ENCODE data around the gene CRACR2A.

CRACR2A gene

GRCh38 chr12:3681595-3682061, 71.3 kb downstream of the CRACR2A start:
- no peak for DNase-seq (ENCODE audit: low spot score)
- TF ChIP-seq, protein P1, sequence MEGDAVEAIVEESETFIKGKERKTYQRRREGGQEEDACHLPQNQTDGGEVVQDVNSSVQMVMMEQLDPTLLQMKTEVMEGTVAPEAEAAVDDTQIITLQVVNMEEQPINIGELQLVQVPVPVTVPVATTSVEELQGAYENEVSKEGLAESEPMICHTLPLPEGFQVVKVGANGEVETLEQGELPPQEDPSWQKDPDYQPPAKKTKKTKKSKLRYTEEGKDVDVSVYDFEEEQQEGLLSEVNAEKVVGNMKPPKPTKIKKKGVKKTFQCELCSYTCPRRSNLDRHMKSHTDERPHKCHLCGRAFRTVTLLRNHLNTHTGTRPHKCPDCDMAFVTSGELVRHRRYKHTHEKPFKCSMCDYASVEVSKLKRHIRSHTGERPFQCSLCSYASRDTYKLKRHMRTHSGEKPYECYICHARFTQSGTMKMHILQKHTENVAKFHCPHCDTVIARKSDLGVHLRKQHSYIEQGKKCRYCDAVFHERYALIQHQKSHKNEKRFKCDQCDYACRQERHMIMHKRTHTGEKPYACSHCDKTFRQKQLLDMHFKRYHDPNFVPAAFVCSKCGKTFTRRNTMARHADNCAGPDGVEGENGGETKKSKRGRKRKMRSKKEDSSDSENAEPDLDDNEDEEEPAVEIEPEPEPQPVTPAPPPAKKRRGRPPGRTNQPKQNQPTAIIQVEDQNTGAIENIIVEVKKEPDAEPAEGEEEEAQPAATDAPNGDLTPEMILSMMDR (IDR thresholded peaks at IDR 0.05; ENCODE audit: extremely low read depth, insufficient read depth, missing control alignments), result no peak
- in situ Hi-C loops (cut with MboI; ENCODE audit: low pct_unique_long_range_greater_than_20kb, low sequenced_read_pairs, unreplicated experiment), result no loop called here

GRCh38 chr12:3680919-3681594, 71.9 kb downstream of the CRACR2A start:
- in situ Hi-C loops (cut with MboI; ENCODE audit: low pct_unique_long_range_greater_than_20kb, low sequenced_read_pairs, unreplicated experiment), result no loop called here
- no peak for DNase-seq (ENCODE audit: low spot score)
- TF ChIP-seq, protein P1 (IDR thresholded peaks at IDR 0.05; ENCODE audit: extremely low read depth, insufficient read depth, missing control alignments), result no peak

DNA sequence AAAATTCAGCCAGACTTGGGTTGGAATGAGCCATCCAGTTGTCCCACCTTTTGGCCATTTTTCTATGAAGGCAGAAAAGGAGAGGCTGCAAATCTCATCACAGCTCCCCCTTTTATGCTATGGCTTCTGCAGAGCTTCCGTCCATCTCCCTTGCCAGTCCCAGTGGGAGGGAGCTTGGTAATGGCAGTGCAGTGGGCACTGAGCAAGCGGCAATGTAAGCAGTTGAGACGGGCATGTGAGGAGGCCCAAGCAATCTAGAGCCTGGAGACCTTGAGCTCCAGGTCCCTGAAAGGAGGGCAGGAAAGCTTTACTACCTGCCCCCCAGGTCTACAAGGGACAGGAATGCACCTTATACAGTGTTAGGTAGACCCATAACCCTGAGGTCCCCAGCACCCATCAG, 73.1 kb downstream of the CRACR2A start:
- TF ChIP-seq, protein P1 (IDR thresholded peaks at IDR 0.05; ENCODE audit: extremely low read depth, insufficient read depth, missing control alignments), result no peak
- DNase-seq (ENCODE audit: low spot score), result no peak
- in situ Hi-C loops (cut with MboI; ENCODE audit: low pct_unique_long_range_greater_than_20kb, low sequenced_read_pairs, unreplicated experiment), result no loop called here

DNA sequence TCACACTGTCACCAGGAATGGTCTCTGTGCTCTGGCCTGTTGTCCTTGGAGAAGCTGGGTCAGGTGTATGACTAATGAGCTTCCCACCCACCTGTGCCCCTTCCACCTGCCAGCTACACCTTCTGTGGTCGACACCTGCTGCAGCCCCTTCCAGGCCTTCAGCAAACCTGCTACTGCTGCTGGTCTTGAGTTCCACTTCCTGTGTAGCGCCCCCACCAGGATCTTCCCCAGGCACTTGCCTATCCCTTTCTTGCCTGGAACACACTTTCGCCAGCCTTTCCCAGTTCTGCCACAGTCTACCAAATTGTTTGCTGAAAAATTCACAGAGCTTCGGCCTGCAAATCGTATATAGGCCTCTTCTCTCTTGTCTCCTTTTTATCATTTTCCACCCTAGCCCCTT, 75.3 kb downstream of the CRACR2A start:
- in situ Hi-C loops (cut with MboI; ENCODE audit: low pct_unique_long_range_greater_than_20kb, low sequenced_read_pairs, unreplicated experiment), result no loop called here
- DNase-seq (ENCODE audit: low spot score), result no peak
- TF ChIP-seq, protein P1 (IDR thresholded peaks at IDR 0.05; ENCODE audit: extremely low read depth, insufficient read depth, missing control alignments), result no peak

GRCh38 chr12:3673981-3674708, 78.8 kb downstream of the CRACR2A start:
- TF ChIP-seq, protein P1 (IDR thresholded peaks at IDR 0.05; ENCODE audit: extremely low read depth, insufficient read depth, missing control alignments), result no peak
- DNase-seq (ENCODE audit: low spot score), result no peak
- in situ Hi-C loops (cut with MboI; ENCODE audit: low pct_unique_long_range_greater_than_20kb, low sequenced_read_pairs, unreplicated experiment), result no loop called here

DNA sequence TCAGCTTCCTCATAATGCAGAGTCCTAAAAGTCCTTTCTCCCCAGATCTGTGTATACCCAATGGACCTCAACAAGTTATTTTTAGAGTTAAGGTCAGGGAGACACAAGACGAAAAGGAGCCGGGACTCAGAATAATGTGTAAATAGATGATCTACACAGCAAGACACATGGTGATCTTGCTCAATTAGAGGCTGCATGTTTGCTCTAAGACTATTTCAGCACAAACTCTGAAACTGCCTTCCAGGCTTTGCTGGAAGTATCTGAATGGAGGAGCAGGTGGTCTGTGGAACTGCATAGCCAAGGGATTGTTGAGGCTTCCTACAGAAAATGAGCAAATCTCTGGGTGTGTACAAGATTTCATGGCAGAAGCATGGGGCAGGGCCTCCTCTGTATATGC, 80.8 kb downstream of the CRACR2A start:
- DNase-seq (ENCODE audit: low spot score), result no peak
- in situ Hi-C loops (cut with MboI; ENCODE audit: low pct_unique_long_range_greater_than_20kb, low sequenced_read_pairs, unreplicated experiment), result no loop called here
- TF ChIP-seq, protein P1 (IDR thresholded peaks at IDR 0.05; ENCODE audit: extremely low read depth, insufficient read depth, missing control alignments), result no peak

Data from GM13977 (cell line).